Peyer's patch (tissue), 4 donors: ENCODE data around the gene DNAJB14.

Experiments
- POLR2A ChIP-seq, 2 donors: fragments of 450-650 bp; IDR thresholded peaks; one replicate each; pipeline ENCODE4 v1.5.1; 2017; ENCODE audit warnings: antibody characterized with exemption in 2 of 2, mild to moderate bottlenecking in 2 of 2, moderate library complexity in 2 of 2
- TF ChIP-seq, protein P1 (sequence below), 6 experiments: fragments of 450-650 bp in 4 of 6; fragments of 200-600 bp in 2 of 6; sonication (generic) in 1 of 6; IDR thresholded peaks; one replicate each; pipeline ENCODE4 v1.5.1; 2017 to 2019; ENCODE audit warnings: antibody characterized with exemption in 6 of 6, mild to moderate bottlenecking in 3 of 6, moderate library complexity in 1 of 6

- TF ChIP-seq POLR2A (IDR thresholded peaks at IDR 0.05) = peak in 1 of 2 donors; percentile 44
- TF ChIP-seq, protein P1, sequence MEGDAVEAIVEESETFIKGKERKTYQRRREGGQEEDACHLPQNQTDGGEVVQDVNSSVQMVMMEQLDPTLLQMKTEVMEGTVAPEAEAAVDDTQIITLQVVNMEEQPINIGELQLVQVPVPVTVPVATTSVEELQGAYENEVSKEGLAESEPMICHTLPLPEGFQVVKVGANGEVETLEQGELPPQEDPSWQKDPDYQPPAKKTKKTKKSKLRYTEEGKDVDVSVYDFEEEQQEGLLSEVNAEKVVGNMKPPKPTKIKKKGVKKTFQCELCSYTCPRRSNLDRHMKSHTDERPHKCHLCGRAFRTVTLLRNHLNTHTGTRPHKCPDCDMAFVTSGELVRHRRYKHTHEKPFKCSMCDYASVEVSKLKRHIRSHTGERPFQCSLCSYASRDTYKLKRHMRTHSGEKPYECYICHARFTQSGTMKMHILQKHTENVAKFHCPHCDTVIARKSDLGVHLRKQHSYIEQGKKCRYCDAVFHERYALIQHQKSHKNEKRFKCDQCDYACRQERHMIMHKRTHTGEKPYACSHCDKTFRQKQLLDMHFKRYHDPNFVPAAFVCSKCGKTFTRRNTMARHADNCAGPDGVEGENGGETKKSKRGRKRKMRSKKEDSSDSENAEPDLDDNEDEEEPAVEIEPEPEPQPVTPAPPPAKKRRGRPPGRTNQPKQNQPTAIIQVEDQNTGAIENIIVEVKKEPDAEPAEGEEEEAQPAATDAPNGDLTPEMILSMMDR (IDR thresholded peaks at IDR 0.05) = no peak
Measured at GRCh38 chr4:99918656-99919055, 27.8 kb downstream of the DNAJB14 start.
